Adrenal gland (tissue), 12 donors: ENCODE measurements around the gene SLCO1B3. TPM values are rescaled to one million over a fixed set of nuclear protein-coding genes. Genes with fewer than 3 reads are reported as not detected.

ENCODE experiments used
- DNase-seq, 7 donors: peaks; one replicate each; pipeline ENCODE4 v3.0.0-alpha.2; 2019 to 2020
- H3K27ac ChIP-seq, 5 donors: fragments of 200-600 bp; sonication (generic) in 4 of 5; 1 replicate in 3 of 5; 2 replicates in 2 of 5; pipeline versions ENCODE4 v1.5.1 to v1.8.0; 2016 to 2020; ENCODE audit warnings: mild to moderate bottlenecking in 1 of 5
- H3K27me3 ChIP-seq: fragments of 200-600 bp; 2 replicates; pipeline ENCODE4 v1.8.0; 2021
- H3K36me3 ChIP-seq, 2 donors: fragments of 200-600 bp; replicated peaks in 1 of 2; 1 replicate in 1 of 2; 2 replicates in 1 of 2; pipeline versions ENCODE4 v1.5.1 to v1.8.0; 2018 to 2022
- H3K4me1 ChIP-seq, 2 donors: fragments of 200-600 bp; replicated peaks in 1 of 2; 1 replicate in 1 of 2; 2 replicates in 1 of 2; pipeline versions ENCODE4 v1.5.1 to v1.8.0; 2018 to 2021
- H3K4me3 ChIP-seq, 4 donors: fragments of 200-600 bp; sonication (generic) in 3 of 4; one replicate each; pipeline ENCODE4 v1.5.1; 2016 to 2018
- H3K9me3 ChIP-seq, 3 donors: fragments of 200-600 bp; sonication (generic) in 1 of 3; replicated peaks in 1 of 3; 1 replicate in 2 of 3; 2 replicates in 1 of 3; pipeline versions ENCODE4 v1.5.1 to v1.8.0; 2016 to 2021
- CTCF ChIP-seq, 6 experiments: fragments of 450-650 bp in 4 of 6; fragments of 200-600 bp in 2 of 6; sonication (generic) in 1 of 6; IDR thresholded peaks; 1 replicate in 5 of 6; 2 replicates in 1 of 6; pipeline versions ENCODE4 v1.5.1 to v1.8.0; 2016 to 2021; ENCODE audit warnings: antibody characterized with exemption in 6 of 6, mild to moderate bottlenecking in 2 of 6, moderate library complexity in 1 of 6
- POLR2A ChIP-seq, 2 donors: fragments of 450-650 bp; IDR thresholded peaks; one replicate each; pipeline ENCODE4 v1.6.1; 2017; ENCODE audit warnings: antibody characterized with exemption in 2 of 2, mild to moderate bottlenecking in 2 of 2, moderate library complexity in 1 of 2
- WGBS, 4 donors: extraction: QIAGEN DNeasy Blood & Tissue Kit in 2 of 4; methylation state at CpG; one replicate each; pipeline versions ENCODE4 v1.1.5 to v1.1.7; 2013 to 2017; 5-methylcytosine and 5-hydroxymethylcytosine counted together
- intact Hi-C, 2 donors: fragments of 100-400 bp; cut with DNase I; formaldehyde crosslinking; loops; one replicate each; pipeline versions ENCODE4 v1.14.1 to v1.15.0; 2022 to 2023
- polyA plus RNA-seq, 3 donors: library from polyadenylated mRNA; stranded (reverse); fragments of 200-250 nt in 2 of 3; fragments of 350-450 nt in 1 of 3; fragmentation: Illumina TruSeq in 1 of 3; extraction: RNeasy Lipid Tissue Mini Kit (QIAGEN cat#74804) in 1 of 3; gene quantifications; one replicate each; pipeline ENCODE4 v1.2.3, GENCODE V29; 2013 to 2014
- small RNA-seq, 2 donors: library from RNA; depleted of rRNA; stranded (forward); fragments of <200 nt; gene quantifications; one replicate each; pipeline ENCODE3, GENCODE V24; 2016
- total RNA-seq, 9 donors: library from RNA; depleted of rRNA in 4 of 9; stranded (reverse); fragments of >200 nt in 4 of 9; fragments of 120-200 nt in 1 of 9; fragmentation: NEBNext Ultra II Directional in 1 of 9; extraction: Animal tissue kit (Norgen Biotek cat#: 25700) in 1 of 9; gene quantifications; one replicate each; pipeline versions ENCODE4 v1.1.0 to v1.2.4, GENCODE V29; 2013 to 2023
- donor health status: healthy with polysubstance abuse.
- donor health status: Bipolar disorder and iron deficiency.
- donor health status: DM: yes; HTN: yes; CAD: no.
- donor health status: DM: no; HTN: no; CAD: no.
- donor health status: DM: no; HTN: no; CAD: no.
- donor health status: DM: yes; HTN: yes; CAD: no.

The SLCO1B3 gene
- total and polyA plus RNA-seq, 12 donors, result 0.07 TPM; not detected in 11

GRCh38 chr12:20963303-20963702 lies 152.8 kb downstream of the SLCO1B3 start:
- Histone ChIP-seq H3K27ac (no peak overlapping the region), H3K9me3 (peaks cover 0 to 4% (median 0%) of the 10 kb centered on the region in 3 donors), H3K4me3 (no peak overlapping the region), H3K36me3 (no peaks in the 10 kb centered on the region), H3K27me3 (no peaks in the 10 kb centered on the region), H3K4me1 (no peaks in the 10 kb centered on the region)
- intact Hi-C loops, result no loop called here
- 58 to 81% (median 71%) methylated on average over 2 of the region's 2 CpGs for WGBS, 4 donors
- DNase-seq, result no peak
- TF ChIP-seq POLR2A (IDR thresholded peaks at IDR 0.05) (no peak), CTCF (IDR thresholded peaks at IDR 0.05) (no peak)

- no peak for DNase-seq
- Histone ChIP-seq H3K9me3 (peaks cover 0 to 4% (median 0%) of the 10 kb centered on the region in 3 donors), H3K36me3 (no peaks in the 10 kb centered on the region), H3K4me3 (no peak overlapping the region), H3K4me1 (no peaks in the 10 kb centered on the region), H3K27ac (no peak overlapping the region), H3K27me3 (no peaks in the 10 kb centered on the region)
- intact Hi-C loops, result no loop called here
- TF ChIP-seq CTCF (IDR thresholded peaks at IDR 0.05) (no peak), POLR2A (IDR thresholded peaks at IDR 0.05) (no peak)
- 66 to 75% (median 72%) methylated on average over 4 of the region's 4 CpGs for WGBS, 4 donors
These were observed 153.3 kb downstream of the SLCO1B3 start for GRCh38 chr12:20963762-20964161.

Small RNA genes within 50 kb of the gene (small RNA-seq; reads per million reads assigned to genes)
- 0 reads per million in 2 donors for gene AC011604.1

Other genes starting within 250 kb of the SLCO1B3 start
- 1 to 10 TPM in 1 of 9 donors, under 1 TPM in 3, not detected in 5; 0.32 to 1.8 (median 0.45) TPM for gene SLCO1C1, start 115.4 kb upstream of the SLCO1B3 start, total RNA-seq
- under 1 TPM; 0.11 to 0.40 (median 0.24) TPM for gene SLCO1C1, start 115.4 kb upstream of the SLCO1B3 start, polyA plus RNA-seq